HCT116 (cell line): ENCODE results near the gene ARL6IP1. TPM values are rescaled to one million over a fixed set of nuclear protein-coding genes. Genes with fewer than 3 reads are reported as not detected.

ENCODE experiments used
- ATAC-seq: fragments of 200-7000 bp; cut with Tn5 transposase; 2 replicates; pipeline ENCODE4 v1.9.1; 2020; ENCODE audit warnings: mild to moderate bottlenecking, moderate library complexity
- BruUV-seq: library from RNA; stranded (reverse); fragments of 400-500 nt; replicated peaks from 2 replicates; lab custom pipeline; 2021; lab: Mats Ljungman, UMichigan
- CTCF ChIA-PET: fragments of 300-600 bp; sonication (Branson Sonifier 250); formaldehyde crosslinking; loops from one replicate; lab custom pipeline; 2021; ENCODE audit warnings: antibody characterized with exemption; lab: Charles Lee
- POLR2A ChIA-PET: fragments of 300-600, 350-600 bp; sonication (Branson Sonifier 250); formaldehyde crosslinking; loops from one replicate; lab custom pipeline; 2021; ENCODE audit warnings: antibody characterized with exemption; lab: Charles Lee
- RAD21 ChIA-PET, 2 experiments: fragments of 300-600 bp; sonication (Branson Sonifier 250); formaldehyde crosslinking; loops; one replicate each; lab custom pipeline; 2023; ENCODE audit warnings: low total read pairs in 2 of 2; ENCODE audit not compliant: uncharacterized antibody in 2 of 2, unreplicated experiment in 2 of 2, low non-redundant PET in 1 of 2; lab: Charles Lee
- DNase-seq: peaks from one replicate; pipeline ENCODE4 v3.0.0-alpha.2; 2010; ENCODE audit warnings: low read depth, low spot score
- H2AFZ ChIP-seq: fragments of 200-600 bp; shearing (Covaris generic), sonication (generic); 2 replicates; pipeline ENCODE4 v1.6.1; 2017; ENCODE audit warnings: low read depth, mixed run types, mixed read lengths, antibody characterized with exemption, low read length; ENCODE audit not compliant: poor library complexity, severe bottlenecking
- H3K27ac ChIP-seq: 2 replicates; pipeline ENCODE4 v1.5.1; 2012; ENCODE audit warnings: low read depth, low read length
- H3K27me3 ChIP-seq: fragments of 200-600 bp; sonication (generic); 2 replicates; pipeline ENCODE4 v1.6.1; 2016; ENCODE audit warnings: mixed run types, low read length, mixed read lengths; ENCODE audit not compliant: insufficient read depth
- H3K36me3 ChIP-seq, 2 experiments: fragments of 200-500 bp in 1 of 2; fragments of 200-600 bp in 1 of 2; sonication (Bioruptor generic) in 1 of 2; sonication (generic) in 1 of 2; 2 replicates each; pipeline versions ENCODE4 v1.5.1 to v1.6.1; 2014 to 2016; ENCODE audit warnings: low read length in 2 of 2, inconsistent platforms in 1 of 2, mixed read lengths in 1 of 2, mixed run types in 1 of 2; ENCODE audit not compliant: insufficient read depth in 2 of 2, control insufficient read depth in 1 of 2
- H3K4me1 ChIP-seq, 2 experiments: fragments of 200-600 bp in 1 of 2; sonication (generic) in 1 of 2; 2 replicates each; pipeline versions ENCODE4 v1.5.1 to v1.6.1; 2012 to 2017; ENCODE audit warnings: low read length in 2 of 2, inconsistent platforms in 1 of 2, mild to moderate bottlenecking in 1 of 2, mixed read lengths in 1 of 2, mixed run types in 1 of 2, moderate library complexity in 1 of 2; ENCODE audit not compliant: insufficient read depth in 2 of 2, control insufficient read depth in 1 of 2
- H3K4me2 ChIP-seq: fragments of 200-600 bp; sonication (generic); 2 replicates; pipeline ENCODE4 v1.6.1; 2017; ENCODE audit warnings: mixed run types, low read length, mixed read lengths
- H3K4me3 ChIP-seq, 2 experiments: fragments of 200-600 bp in 1 of 2; sonication (generic) in 1 of 2; replicated peaks in 1 of 2; 2 replicates each; pipeline ENCODE4 v1.5.1; 2011 to 2016; ENCODE audit warnings: low read length in 2 of 2, control low read depth in 1 of 2, low read depth in 1 of 2, mild to moderate bottlenecking in 1 of 2, mixed read lengths in 1 of 2, mixed run types in 1 of 2
- H3K79me2 ChIP-seq: fragments of 200-600 bp; sonication (generic); 2 replicates; pipeline ENCODE4 v1.6.1; 2017; ENCODE audit warnings: mild to moderate bottlenecking, mixed run types, low read length, moderate library complexity, mixed read lengths; ENCODE audit not compliant: insufficient read depth
- H3K9ac ChIP-seq: fragments of 200-600 bp; sonication (generic); 2 replicates; pipeline ENCODE4 v1.6.1; 2016; ENCODE audit warnings: low read length, mixed read lengths
- H3K9me2 ChIP-seq: fragments of 200-600 bp; sonication (generic), shearing (Covaris generic); 2 replicates; pipeline ENCODE4 v1.6.1; 2017; ENCODE audit warnings: mixed run types, mild to moderate bottlenecking, moderate library complexity; ENCODE audit not compliant: insufficient read depth
- H3K9me3 ChIP-seq, 2 experiments: fragments of 200-500 bp in 1 of 2; fragments of 200-600 bp in 1 of 2; sonication (Bioruptor generic) in 1 of 2; sonication (generic) in 1 of 2; 2 replicates each; pipeline ENCODE4 v1.6.1; 2014 to 2017; ENCODE audit warnings: low read length in 2 of 2, mixed read lengths in 2 of 2, inconsistent platforms in 1 of 2, low read depth in 1 of 2, mild to moderate bottlenecking in 1 of 2, mixed run types in 1 of 2, moderate library complexity in 1 of 2; ENCODE audit not compliant: control insufficient read depth in 1 of 2, insufficient read depth in 1 of 2
- H4K20me1 ChIP-seq: fragments of 200-600 bp; sonication (generic), shearing (Covaris generic); 2 replicates; pipeline ENCODE4 v1.6.1; 2017; ENCODE audit warnings: mixed run types, mild to moderate bottlenecking, moderate library complexity; ENCODE audit not compliant: insufficient read depth
- CBX3 ChIP-seq: IDR thresholded peaks from 2 replicates; pipeline ENCODE4 v1.6.1; 2012; ENCODE audit warnings: low read depth
- CEBPB ChIP-seq: IDR thresholded peaks from 2 replicates; pipeline ENCODE4 v1.6.1; 2012; ENCODE audit warnings: low read depth
- EZH2phosphoT487 ChIP-seq: fragments of 200-600 bp; IDR thresholded peaks from 2 replicates; pipeline ENCODE4 v1.6.1; 2018; ENCODE audit warnings: antibody characterized with exemption, borderline replicate concordance
- JUND ChIP-seq: IDR thresholded peaks from 2 replicates; pipeline ENCODE4 v1.6.1; 2012
- POLR2AphosphoS5 ChIP-seq: IDR thresholded peaks from 2 replicates; pipeline ENCODE4 v1.6.1; 2011; ENCODE audit warnings: mild to moderate bottlenecking, low read depth, low read length, moderate library complexity
- RAD21 ChIP-seq: IDR thresholded peaks from 2 replicates; pipeline ENCODE4 v1.6.1; 2012; ENCODE audit warnings: low read depth, mild to moderate bottlenecking
- SP1 ChIP-seq: IDR thresholded peaks from 2 replicates; pipeline ENCODE4 v1.6.1; 2012; ENCODE audit warnings: low read depth
- SRF ChIP-seq: IDR thresholded peaks from 2 replicates; pipeline ENCODE4 v1.6.1; 2012; ENCODE audit warnings: low read depth
- YY1 ChIP-seq: IDR thresholded peaks from 2 replicates; pipeline ENCODE4 v1.6.1; 2011; ENCODE audit warnings: low read length, low read depth, moderate library complexity, mild to moderate bottlenecking; ENCODE audit not compliant: insufficient replicate concordance; ENCODE audit errors: extremely low read depth
- intact Hi-C: fragments of 100-400 bp; cut with micrococcal nuclease; formaldehyde crosslinking; loops from 2 replicates; pipeline ENCODE4 v1.10.0; 2022
- total RNA-seq: library from RNA; stranded (reverse); gene quantifications from one replicate; pipeline ENCODE4 v1.2.1, GENCODE V29; 2021; ENCODE audit not compliant: unreplicated experiment
- TF ChIP-seq, protein P1 (sequence below): IDR thresholded peaks from 2 replicates; pipeline ENCODE4 v1.6.1; 2012
- TF ChIP-seq, protein P2 (sequence below), 3 experiments: fragments of 200-600 bp in 1 of 3; sonication (generic) in 1 of 3; IDR thresholded peaks in 2 of 3; conservative IDR thresholded peaks in 1 of 3; 2 replicates each; pipeline ENCODE4 v1.5.1; 2012 to 2017; ENCODE audit warnings: low read depth in 2 of 3, low read length in 2 of 3, antibody characterized with exemption in 1 of 3, borderline replicate concordance in 1 of 3, control low read depth in 1 of 3, mild to moderate bottlenecking in 1 of 3, mixed read lengths in 1 of 3, mixed run types in 1 of 3, moderate library complexity in 1 of 3; ENCODE audit not compliant: insufficient read depth in 1 of 3
- TF ChIP-seq, protein P3 (sequence below): IDR thresholded peaks from 2 replicates; pipeline ENCODE4 v1.6.1; 2012

Gene ARL6IP1
- total RNA-seq, 1 experiment from 2014 or later = 197 TPM

DNA sequence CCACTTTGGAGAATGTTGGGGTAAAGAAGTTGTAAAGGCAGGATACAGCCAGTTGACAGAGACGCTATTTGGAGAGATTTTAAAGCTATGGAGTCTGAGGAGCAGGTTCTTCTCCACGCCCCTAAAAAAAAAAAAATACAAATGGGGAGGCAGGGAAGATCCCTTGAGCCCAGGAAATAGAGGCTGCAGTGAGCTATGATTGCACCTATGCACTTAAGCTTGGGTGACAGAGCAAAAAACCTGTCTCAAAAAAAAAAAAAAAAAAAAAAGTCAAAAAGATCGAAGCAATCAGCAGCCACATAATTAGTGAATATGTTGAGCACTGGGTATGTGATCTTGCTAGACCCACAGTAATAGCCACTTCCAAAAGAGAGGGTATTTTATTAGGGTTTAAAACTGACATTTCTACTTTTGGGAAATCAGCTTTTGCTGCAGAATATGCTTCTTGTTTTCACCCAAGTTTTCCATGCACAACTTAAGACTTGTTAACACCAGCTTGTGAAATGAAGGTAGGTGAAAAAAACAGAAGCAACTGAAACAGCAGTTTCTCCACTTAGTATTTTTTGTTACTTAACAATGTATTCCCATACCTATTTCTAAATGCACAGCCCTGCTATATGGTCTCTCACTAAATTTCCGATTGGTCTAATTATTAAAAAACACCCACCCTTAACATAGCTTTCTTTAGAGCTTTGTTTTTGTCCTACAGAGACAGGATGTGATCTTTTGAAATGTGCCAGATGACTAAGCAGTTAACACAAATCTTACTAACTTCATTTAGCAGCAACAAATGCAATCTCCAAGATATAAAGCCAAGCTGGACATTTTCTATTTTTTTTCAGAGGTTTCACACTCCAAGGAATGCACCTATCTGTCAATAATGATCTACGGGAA, 2.5 kb upstream of the ARL6IP1 start:
- RAD21 ChIA-PET = no interaction called here
- ATAC-seq = no peak
- intact Hi-C loops = no loop called here
- H3K79me2 ChIP-seq = peaks cover 32% of the 10 kb centered on the region
- no peak overlapping the region for H2AFZ ChIP-seq
- H3K36me3 ChIP-seq = peaks cover 14 to 20% of the 10 kb centered on the region in 2 experiments
- no peak overlapping the region for H3K4me2 ChIP-seq
- no TSS peak for BruUV-seq
- no peaks in the 10 kb centered on the region for H3K9me3 ChIP-seq
- no peak overlapping the region for H3K27ac ChIP-seq
- POLR2A ChIA-PET = interaction anchor here (0.7 to 8.2 kb wide), 4 partner anchors 9 to 578 kb away, joined by 3 to 190 read pairs (median 3); partner anchors contain the start of gene RPS15A
- no peak for DNase-seq
- CTCF ChIA-PET = no interaction called here
- H3K9ac ChIP-seq = no peak overlapping the region
- H3K4me1 ChIP-seq = peaks cover 7 to 41% of the 10 kb centered on the region in 2 experiments; a peak in 3 of 4 replicates
- H3K9me2 ChIP-seq = no peaks in the 10 kb centered on the region
- H3K27me3 ChIP-seq = no peaks in the 10 kb centered on the region
- TF ChIP-seq, protein P1, sequence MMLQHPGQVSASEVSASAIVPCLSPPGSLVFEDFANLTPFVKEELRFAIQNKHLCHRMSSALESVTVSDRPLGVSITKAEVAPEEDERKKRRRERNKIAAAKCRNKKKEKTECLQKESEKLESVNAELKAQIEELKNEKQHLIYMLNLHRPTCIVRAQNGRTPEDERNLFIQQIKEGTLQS = no peak
- TF ChIP-seq JUND (no peak), CEBPB (no peak), CBX3 (no peak), RAD21 (no peak), YY1 (no peak), POLR2AphosphoS5 (no peak), EZH2phosphoT487 (no peak), SP1 (no peak), SRF (no peak)
- TF ChIP-seq, protein P2, sequence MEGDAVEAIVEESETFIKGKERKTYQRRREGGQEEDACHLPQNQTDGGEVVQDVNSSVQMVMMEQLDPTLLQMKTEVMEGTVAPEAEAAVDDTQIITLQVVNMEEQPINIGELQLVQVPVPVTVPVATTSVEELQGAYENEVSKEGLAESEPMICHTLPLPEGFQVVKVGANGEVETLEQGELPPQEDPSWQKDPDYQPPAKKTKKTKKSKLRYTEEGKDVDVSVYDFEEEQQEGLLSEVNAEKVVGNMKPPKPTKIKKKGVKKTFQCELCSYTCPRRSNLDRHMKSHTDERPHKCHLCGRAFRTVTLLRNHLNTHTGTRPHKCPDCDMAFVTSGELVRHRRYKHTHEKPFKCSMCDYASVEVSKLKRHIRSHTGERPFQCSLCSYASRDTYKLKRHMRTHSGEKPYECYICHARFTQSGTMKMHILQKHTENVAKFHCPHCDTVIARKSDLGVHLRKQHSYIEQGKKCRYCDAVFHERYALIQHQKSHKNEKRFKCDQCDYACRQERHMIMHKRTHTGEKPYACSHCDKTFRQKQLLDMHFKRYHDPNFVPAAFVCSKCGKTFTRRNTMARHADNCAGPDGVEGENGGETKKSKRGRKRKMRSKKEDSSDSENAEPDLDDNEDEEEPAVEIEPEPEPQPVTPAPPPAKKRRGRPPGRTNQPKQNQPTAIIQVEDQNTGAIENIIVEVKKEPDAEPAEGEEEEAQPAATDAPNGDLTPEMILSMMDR (IDR thresholded peaks at IDR 0.05 in 2 of 3, conservative IDR thresholded peaks at IDR 0.05 in 1 of 3; ENCODE audit: borderline replicate concordance in 1 of 3, insufficient read depth in 1 of 3, low read depth in 2 of 3, low read length in 2 of 3) = no peak
- TF ChIP-seq, protein P3, sequence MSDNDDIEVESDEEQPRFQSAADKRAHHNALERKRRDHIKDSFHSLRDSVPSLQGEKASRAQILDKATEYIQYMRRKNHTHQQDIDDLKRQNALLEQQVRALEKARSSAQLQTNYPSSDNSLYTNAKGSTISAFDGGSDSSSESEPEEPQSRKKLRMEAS = no peak
- no peak overlapping the region for H3K4me3 ChIP-seq
- peaks cover 13% of the 10 kb centered on the region; the same call in 1 of the 2 replicates for H4K20me1 ChIP-seq
